Liver (tissue), 9 donors: ENCODE results near the gene DCST2. TPM values are rescaled to one million over a fixed set of nuclear protein-coding genes. Genes with fewer than 3 reads are reported as not detected.
A peak's percentile ranks its signal among the peaks of the same experiment; 100 is the strongest.

Experiments used
- DNase-seq: peaks from one replicate; pipeline ENCODE4 v3.0.0-alpha.2; 2017; ENCODE audit warnings: low spot score
- H3K27ac ChIP-seq, 2 donors: one replicate each; pipeline ENCODE4 v1.7.0; 2013; ENCODE audit warnings: inconsistent platforms in 2 of 2, low read length in 2 of 2, control low read depth in 1 of 2, low read depth in 1 of 2, mild to moderate bottlenecking in 1 of 2
- H3K27me3 ChIP-seq, 4 donors: one replicate each; pipeline versions ENCODE4 v1.6.1 to v1.7.0; 2013; ENCODE audit warnings: low read length in 3 of 4, inconsistent platforms in 1 of 4, mild to moderate bottlenecking in 1 of 4, moderate library complexity in 1 of 4; ENCODE audit not compliant: control insufficient read depth in 4 of 4, insufficient read depth in 4 of 4
- H3K36me3 ChIP-seq, 4 donors: one replicate each; pipeline versions ENCODE4 v1.6.1 to v1.7.0; 2013; ENCODE audit warnings: low read length in 3 of 4, mild to moderate bottlenecking in 3 of 4, low read depth in 1 of 4, moderate library complexity in 1 of 4; ENCODE audit not compliant: control insufficient read depth in 4 of 4, insufficient read depth in 3 of 4
- H3K4me1 ChIP-seq, 4 donors: one replicate each; pipeline versions ENCODE4 v1.6.1 to v1.7.0; 2013; ENCODE audit warnings: low read length in 3 of 4, mild to moderate bottlenecking in 3 of 4, moderate library complexity in 1 of 4; ENCODE audit not compliant: control insufficient read depth in 4 of 4, insufficient read depth in 4 of 4
- H3K4me3 ChIP-seq, 3 donors: one replicate each; pipeline versions ENCODE4 v1.6.1 to v1.7.0; 2013; ENCODE audit warnings: low read length in 3 of 3, control low read depth in 1 of 3, low read depth in 1 of 3, mild to moderate bottlenecking in 1 of 3
- H3K9ac ChIP-seq, 2 donors: one replicate each; pipeline ENCODE4 v1.7.0; 2013; ENCODE audit warnings: low read length in 2 of 2, mild to moderate bottlenecking in 2 of 2, moderate library complexity in 2 of 2, control low read depth in 1 of 2, low read depth in 1 of 2
- H3K9me3 ChIP-seq, 4 donors: one replicate each; pipeline versions ENCODE4 v1.6.1 to v1.7.0; 2013; ENCODE audit warnings: low read length in 3 of 4; ENCODE audit not compliant: control insufficient read depth in 4 of 4
- ATF3 ChIP-seq: IDR thresholded peaks from 2 replicates; pipeline ENCODE4 v1.6.1; 2016; ENCODE audit warnings: antibody characterized with exemption
- EGR1 ChIP-seq, 2 donors: IDR thresholded peaks; 2 replicates each; pipeline ENCODE4 v1.6.1; 2016 to 2018; ENCODE audit warnings: antibody characterized with exemption in 2 of 2, low read depth in 2 of 2
- FOXA1 ChIP-seq: IDR thresholded peaks from 2 replicates; pipeline ENCODE4 v1.6.1; 2016; ENCODE audit warnings: antibody characterized with exemption
- FOXA2 ChIP-seq: IDR thresholded peaks from 2 replicates; pipeline ENCODE4 v1.6.1; 2016; ENCODE audit warnings: antibody characterized with exemption
- GABPA ChIP-seq, 2 donors: IDR thresholded peaks in 1 of 2; conservative IDR thresholded peaks in 1 of 2; 2 replicates each; pipeline ENCODE4 v1.6.1; 2016; ENCODE audit warnings: antibody characterized with exemption in 2 of 2, mild to moderate bottlenecking in 1 of 2, moderate library complexity in 1 of 2
- HNF4A ChIP-seq, 2 donors: conservative IDR thresholded peaks; 2 replicates each; pipeline ENCODE4 v1.6.1; 2016; ENCODE audit warnings: antibody characterized with exemption in 2 of 2, mild to moderate bottlenecking in 2 of 2
- HNF4G ChIP-seq: IDR thresholded peaks from 2 replicates; pipeline ENCODE4 v1.6.1; 2016; ENCODE audit warnings: antibody characterized with exemption
- JUND ChIP-seq, 2 donors: IDR thresholded peaks; 2 replicates each; pipeline ENCODE4 v1.6.1; 2016; ENCODE audit warnings: antibody characterized with exemption in 2 of 2
- MAX ChIP-seq: IDR thresholded peaks from 2 replicates; pipeline ENCODE4 v1.6.1; 2016; ENCODE audit warnings: antibody characterized with exemption
- NR2F2 ChIP-seq: IDR thresholded peaks from 2 replicates; pipeline ENCODE4 v1.6.1; 2016; ENCODE audit warnings: antibody characterized with exemption
- RAD21 ChIP-seq, 2 donors: IDR thresholded peaks; 2 replicates each; pipeline ENCODE4 v1.6.1; 2016; ENCODE audit warnings: antibody characterized with exemption in 2 of 2, mild to moderate bottlenecking in 2 of 2
- REST ChIP-seq: IDR thresholded peaks from 2 replicates; pipeline ENCODE4 v1.6.1; 2016; ENCODE audit warnings: antibody characterized with exemption, mild to moderate bottlenecking
- RXRA ChIP-seq, 2 donors: IDR thresholded peaks; 2 replicates each; pipeline ENCODE4 v1.6.1; 2017 to 2018; ENCODE audit warnings: antibody characterized with exemption in 2 of 2, mild to moderate bottlenecking in 1 of 2
- SP1 ChIP-seq: IDR thresholded peaks from 2 replicates; pipeline ENCODE4 v1.6.1; 2018; ENCODE audit warnings: antibody characterized with exemption, mild to moderate bottlenecking
- TAF1 ChIP-seq: conservative IDR thresholded peaks from 2 replicates; pipeline ENCODE4 v1.6.1; 2016; ENCODE audit warnings: antibody characterized with exemption, mild to moderate bottlenecking
- YY1 ChIP-seq: IDR thresholded peaks from 2 replicates; pipeline ENCODE4 v1.6.1; 2016; ENCODE audit warnings: antibody characterized with exemption, mild to moderate bottlenecking
- ZBTB33 ChIP-seq: IDR thresholded peaks from 2 replicates; pipeline ENCODE4 v1.6.1; 2016; ENCODE audit warnings: antibody characterized with exemption
- WGBS: extraction: QIAGEN DNeasy Blood & Tissue Kit; methylation state at CpG from one replicate; pipeline ENCODE4 v1.1.7; 2013; 5-methylcytosine and 5-hydroxymethylcytosine counted together
- polyA plus RNA-seq, 2 donors: library from polyadenylated mRNA; stranded (reverse) in 1 of 2; unstranded in 1 of 2; fragments of 200-250 nt in 1 of 2; fragments of >200 nt in 1 of 2; fragmentation: Nextera tagmentation in 1 of 2; extraction: Ambion mirVana in 1 of 2; gene quantifications; one replicate each; pipeline versions ENCODE4 v1.2.1 to v1.2.3, GENCODE V29; 2013 to 2015
- total RNA-seq, 2 donors: library from RNA; depleted of rRNA; stranded (reverse); fragments of >200 nt; gene quantifications; one replicate each; pipeline ENCODE4 v1.2.3, GENCODE V29; 2014
- donor health status: healthy.
- donor health status: healthy.
- donor health status: healthy.
- donor health status: healthy.
- donor health status: healthy.

The DCST2 gene
- total and polyA plus RNA-seq, 4 donors = 0.25 to 0.53 (median 0.27) TPM; not detected in 1

GRCh38 chr1:154972517-154973343 is 60.9 kb downstream of the DCST2 start:
- 10% methylated on average over 18 of the region's 18 CpGs for WGBS
- peak overlapping the region; percentile 69 to 87 (median 71) for H3K4me3 ChIP-seq
- H3K36me3 ChIP-seq = peaks cover 0 to 7% (median 6%) of the 10 kb centered on the region in 4 donors
- peak overlapping the region; percentile 89 to 99 for H3K27ac ChIP-seq
- peak overlapping the region; percentile 92 for H3K9ac ChIP-seq
- H3K27me3 ChIP-seq = no peaks in the 10 kb centered on the region
- peaks cover 13 to 44% (median 31%) of the 10 kb centered on the region in 4 donors for H3K4me1 ChIP-seq
- DNase-seq = peak; percentile 59
- TF ChIP-seq REST = peak; percentile 92
- peak; percentile 92 for TF ChIP-seq SP1
- peak; percentile 78 to 82 for TF ChIP-seq RXRA (IDR thresholded peaks at IDR 0.05)
- peak; percentile 79 to 94 for TF ChIP-seq EGR1 (IDR thresholded peaks at IDR 0.05; ENCODE audit: low read depth in 2 of 2)
- TF ChIP-seq JUND (IDR thresholded peaks at IDR 0.05) = peak in 1 of 2 donors; percentile 66
- TF ChIP-seq ZBTB33 = peak; percentile 86
- peak; percentile 97 for TF ChIP-seq YY1
- peak; percentile 79 for TF ChIP-seq TAF1
- TF ChIP-seq GABPA (IDR thresholded peaks at IDR 0.05 in 1 of 2, conservative IDR thresholded peaks at IDR 0.05 in 1 of 2) = peak; percentile 49 to 83
- no peak for TF ChIP-seq FOXA2
- peak; percentile 94 for TF ChIP-seq MAX
- TF ChIP-seq NR2F2 = no peak
- TF ChIP-seq RAD21 (IDR thresholded peaks at IDR 0.05) = peak; percentile 21 to 43
- no peak for TF ChIP-seq FOXA1
- peak; percentile 65 to 70 for TF ChIP-seq HNF4A (conservative IDR thresholded peaks at IDR 0.05)
- no peaks in the 10 kb centered on the region for H3K9me3 ChIP-seq

DNA sequence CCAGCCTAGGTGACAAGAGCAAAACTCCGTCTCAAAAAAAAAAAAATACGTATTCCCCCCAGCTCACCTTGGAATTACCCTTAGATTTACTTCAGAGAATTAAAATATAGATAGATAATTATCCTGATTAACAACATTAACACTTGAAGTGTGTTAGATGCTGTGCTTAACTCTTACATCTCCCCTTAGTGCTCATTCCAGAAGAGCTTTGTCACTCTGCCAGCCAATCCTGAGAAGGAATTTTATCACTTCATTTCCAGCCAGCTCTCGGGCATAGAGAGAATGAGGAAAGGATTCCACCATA is 61.4 kb downstream of the DCST2 start:
- DNase-seq = no peak
- peak overlapping the region; percentile 89 to 99 for H3K27ac ChIP-seq
- H3K9ac ChIP-seq = peak overlapping the region; percentile 43 to 92
- TF ChIP-seq JUND (IDR thresholded peaks at IDR 0.05) (no peak), FOXA2 (no peak), RAD21 (IDR thresholded peaks at IDR 0.05) (no peak), HNF4A (conservative IDR thresholded peaks at IDR 0.05) (no peak), HNF4G (no peak), FOXA1 (no peak), ZBTB33 (no peak), TAF1 (no peak), ATF3 (no peak)
- peaks cover 13 to 44% (median 31%) of the 10 kb centered on the region in 4 donors for H3K4me1 ChIP-seq
- H3K9me3 ChIP-seq = no peaks in the 10 kb centered on the region
- 56% methylated on average over 3 of the region's 3 CpGs for WGBS
- H3K36me3 ChIP-seq = peaks cover 4 to 13% (median 9%) of the 10 kb centered on the region in 4 donors
- H3K4me3 ChIP-seq = peak overlapping the region in 2 of 3 donors; percentile 10 to 87
- no peaks in the 10 kb centered on the region for H3K27me3 ChIP-seq
